ENCODE measurements around the gene EXTL1. TPM values are rescaled to one million over a fixed set of nuclear protein-coding genes. Genes with fewer than 3 reads are reported as not detected.

The EXTL1 gene
- total and polyA plus RNA-seq, 12 donors: 0.91 to 17.0 (median 7.0) TPM

DNA sequence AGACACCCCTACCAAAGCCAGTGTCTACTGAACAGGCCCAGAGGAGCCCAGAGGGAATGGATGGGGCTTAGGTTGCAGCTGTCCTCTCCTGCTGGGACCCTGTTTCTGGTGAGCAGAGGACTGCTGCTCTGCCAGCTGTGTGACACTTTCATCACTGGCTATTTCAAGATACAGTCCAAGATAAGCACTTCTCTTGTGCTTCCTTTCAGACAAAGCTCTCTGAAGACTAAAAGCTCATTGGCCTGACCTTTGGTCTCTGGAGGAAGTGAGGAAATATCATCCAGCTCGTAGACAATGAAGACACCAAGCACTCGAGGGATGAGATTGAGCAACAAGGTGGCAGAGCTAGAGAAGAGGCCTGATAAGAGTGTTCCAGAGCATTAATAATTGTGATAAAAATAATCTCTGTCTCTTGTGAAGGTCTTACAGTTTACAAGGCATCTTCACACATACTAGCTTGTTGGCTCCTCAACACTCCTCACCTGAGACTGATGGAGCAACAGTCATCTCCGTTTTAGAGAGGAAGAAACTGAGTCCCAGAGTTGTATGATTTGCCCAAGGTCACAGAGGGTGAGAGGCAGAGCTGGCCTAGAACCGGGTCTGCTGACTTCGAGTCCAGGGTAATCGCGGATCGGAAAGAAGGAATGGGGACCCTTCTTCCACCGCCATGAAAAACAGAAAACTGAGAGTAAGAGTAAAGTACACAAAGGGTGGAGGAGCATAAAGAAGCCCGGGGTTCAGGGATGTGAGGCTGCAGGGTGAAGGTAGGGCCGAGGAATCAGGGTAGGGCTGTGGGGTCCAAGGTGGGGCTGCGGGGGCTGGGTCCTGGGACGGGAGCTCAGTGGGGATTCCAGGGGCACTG lies 24.4 kb upstream of the EXTL1 start:
- 1 to 2% methylated on average over 13 of the region's 13 CpGs for WGBS, 2 donors
- intact Hi-C loops (cut with DNase I): loop anchor here in 2 of 10 donors (5.0 kb wide), 1 partner anchor 100 kb away; no protein-coding TSS in a partner anchor
- H3K9me3 ChIP-seq: no peaks in the 10 kb centered on the region
- no peaks in the 10 kb centered on the region for H3K27me3 ChIP-seq
- ATAC-seq (peak in 4 of 8 donors; percentile 0 to 32 (median 16)), DNase-seq (no peak)
- H3K4me1 ChIP-seq: peaks cover 4 to 37% (median 20%) of the 10 kb centered on the region in 9 donors
- H3K27ac ChIP-seq: peak overlapping the region; percentile 19 to 89 (median 86)
- H3K4me3 ChIP-seq: peak overlapping the region; percentile 34 to 88 (median 65)
- no peaks in the 10 kb centered on the region for H3K36me3 ChIP-seq
- TF ChIP-seq, protein P1, sequence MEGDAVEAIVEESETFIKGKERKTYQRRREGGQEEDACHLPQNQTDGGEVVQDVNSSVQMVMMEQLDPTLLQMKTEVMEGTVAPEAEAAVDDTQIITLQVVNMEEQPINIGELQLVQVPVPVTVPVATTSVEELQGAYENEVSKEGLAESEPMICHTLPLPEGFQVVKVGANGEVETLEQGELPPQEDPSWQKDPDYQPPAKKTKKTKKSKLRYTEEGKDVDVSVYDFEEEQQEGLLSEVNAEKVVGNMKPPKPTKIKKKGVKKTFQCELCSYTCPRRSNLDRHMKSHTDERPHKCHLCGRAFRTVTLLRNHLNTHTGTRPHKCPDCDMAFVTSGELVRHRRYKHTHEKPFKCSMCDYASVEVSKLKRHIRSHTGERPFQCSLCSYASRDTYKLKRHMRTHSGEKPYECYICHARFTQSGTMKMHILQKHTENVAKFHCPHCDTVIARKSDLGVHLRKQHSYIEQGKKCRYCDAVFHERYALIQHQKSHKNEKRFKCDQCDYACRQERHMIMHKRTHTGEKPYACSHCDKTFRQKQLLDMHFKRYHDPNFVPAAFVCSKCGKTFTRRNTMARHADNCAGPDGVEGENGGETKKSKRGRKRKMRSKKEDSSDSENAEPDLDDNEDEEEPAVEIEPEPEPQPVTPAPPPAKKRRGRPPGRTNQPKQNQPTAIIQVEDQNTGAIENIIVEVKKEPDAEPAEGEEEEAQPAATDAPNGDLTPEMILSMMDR (IDR thresholded peaks at IDR 0.05): no peak

DNA sequence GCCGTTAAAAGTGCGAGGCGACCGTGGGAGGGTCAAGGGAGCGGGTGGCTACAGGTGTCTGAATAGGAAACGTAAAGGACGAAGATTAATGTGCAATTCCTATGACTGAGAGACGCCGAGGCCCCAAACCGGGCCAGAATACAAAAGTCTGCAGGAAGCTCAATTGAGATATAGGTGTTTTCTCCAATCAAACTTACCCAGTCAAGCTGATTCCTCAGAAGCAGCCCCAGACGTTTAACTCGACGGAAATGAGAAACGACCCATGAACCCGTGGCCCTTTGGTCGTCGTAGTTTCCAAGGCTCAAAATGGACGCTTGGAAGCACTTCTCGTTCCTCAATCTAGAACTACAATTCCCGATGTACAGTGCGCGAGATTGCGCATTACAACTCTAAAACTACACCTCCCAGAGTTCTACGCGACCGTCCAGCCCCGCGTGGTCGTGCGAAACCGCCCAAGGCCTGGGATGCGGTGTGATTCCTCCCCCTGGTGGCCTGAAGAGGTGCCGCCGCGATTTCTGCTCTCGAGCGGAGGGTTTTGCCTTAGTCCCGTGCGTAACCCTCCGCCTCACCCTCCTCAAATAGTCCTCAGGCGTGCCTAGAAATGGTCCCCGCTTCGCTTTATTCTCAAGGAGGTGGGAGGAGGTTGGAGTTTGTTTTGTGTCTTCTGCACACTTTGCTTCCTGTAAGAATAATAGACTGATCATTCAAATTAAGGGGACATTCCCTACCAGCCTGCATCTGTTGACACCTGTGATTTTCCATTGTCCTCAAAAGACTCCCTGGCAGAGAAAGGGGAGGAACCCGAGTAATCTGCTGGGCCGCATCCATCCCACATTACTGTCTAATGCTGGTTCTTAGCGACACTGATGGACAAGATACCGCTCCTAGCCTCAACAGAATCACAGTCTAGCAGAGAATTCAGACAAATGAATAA lies 23.5 kb upstream of the EXTL1 start, which contains the start of gene PAFAH2:
Gene PAFAH2, minus strand, starts transcription at position 236 of the 934 bp plus-strand sequence. CDS start 7,247 bp downstream, outside the sequence.
- no peaks in the 10 kb centered on the region for H3K36me3 ChIP-seq
- 1% methylated on average over 47 of the region's 47 CpGs for WGBS, 2 donors
- TF ChIP-seq, protein P1 (IDR thresholded peaks at IDR 0.05): peak; percentile 93 to 99 (median 98)
- DNase-seq (peak; percentile 96 to 99), ATAC-seq (peak; percentile 99 to 100 (median 100))
- H3K4me3 ChIP-seq: peak within 1 kb of the TSS; percentile 34 to 88 (median 65)
- intact Hi-C loops (cut with DNase I): loop anchor here (1.0 to 5.0 kb wide), 6 partner anchors 93 to 177 kb away; no protein-coding TSS in a partner anchor
- H3K27me3 ChIP-seq: no peaks in the 10 kb centered on the region
- peaks cover 4 to 31% (median 19%) of the 10 kb centered on the region in 9 donors for H3K4me1 ChIP-seq
- H3K27ac ChIP-seq: peak within 1 kb of the TSS; percentile 19 to 89 (median 86)
- no peaks in the 10 kb centered on the region for H3K9me3 ChIP-seq

DNA sequence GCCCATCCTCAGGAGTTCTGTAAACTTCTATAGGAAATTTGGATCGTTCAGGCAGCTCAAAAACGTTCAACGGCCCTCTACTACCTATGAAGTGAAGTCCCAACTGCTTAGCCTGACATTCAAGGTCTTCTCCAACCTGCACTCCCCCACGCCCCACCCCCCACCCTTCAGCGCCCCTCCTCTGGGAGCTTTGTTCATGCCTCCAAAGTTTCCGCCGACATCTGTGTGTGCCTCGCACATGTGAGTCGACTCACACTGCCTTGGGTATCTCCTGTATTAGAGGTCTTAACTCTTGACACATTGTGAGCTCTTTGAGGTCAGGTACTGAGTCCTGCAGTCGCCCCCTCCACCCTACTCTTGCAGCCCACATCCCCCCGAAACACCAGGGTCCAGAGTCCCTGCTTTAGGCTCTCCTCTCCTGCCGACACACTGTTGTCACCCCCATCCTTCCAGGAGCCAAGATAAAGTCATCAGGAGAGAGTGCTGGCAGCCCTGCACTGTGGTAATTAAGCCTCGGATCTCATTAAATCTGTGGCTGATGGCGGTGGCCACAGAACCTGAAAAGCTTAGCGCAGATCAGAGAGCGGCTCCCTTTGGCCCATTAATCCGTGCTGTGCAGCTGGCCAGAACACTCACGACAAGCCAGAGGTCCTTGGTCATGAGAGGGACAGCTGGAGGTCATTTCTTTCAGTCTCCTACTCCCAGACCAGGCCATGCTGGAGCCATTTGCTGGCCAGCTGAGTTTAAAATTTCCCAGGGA lies 22.4 kb upstream of the EXTL1 start:
- 76 to 80% methylated on average over 18 of the region's 18 CpGs for WGBS, 2 donors
- H3K9me3 ChIP-seq: no peaks in the 10 kb centered on the region
- H3K4me1 ChIP-seq: peaks cover 4 to 20% (median 18%) of the 10 kb centered on the region in 9 donors
- intact Hi-C loops (cut with DNase I): loop anchor here in 7 of 10 donors (2.0 to 5.0 kb wide), 5 partner anchors 94 to 178 kb away; no protein-coding TSS in a partner anchor
- H3K4me3 ChIP-seq: no peak overlapping the region
- H3K27ac ChIP-seq: no peak overlapping the region
- no peak for ATAC-seq
- TF ChIP-seq, protein P1 (IDR thresholded peaks at IDR 0.05): no peak
- no peaks in the 10 kb centered on the region for H3K27me3 ChIP-seq
- DNase-seq: no peak
- H3K36me3 ChIP-seq: no peaks in the 10 kb centered on the region

Data from heart right ventricle (tissue), 16 donors.